ENCODE results near the gene TNP2.

DNA sequence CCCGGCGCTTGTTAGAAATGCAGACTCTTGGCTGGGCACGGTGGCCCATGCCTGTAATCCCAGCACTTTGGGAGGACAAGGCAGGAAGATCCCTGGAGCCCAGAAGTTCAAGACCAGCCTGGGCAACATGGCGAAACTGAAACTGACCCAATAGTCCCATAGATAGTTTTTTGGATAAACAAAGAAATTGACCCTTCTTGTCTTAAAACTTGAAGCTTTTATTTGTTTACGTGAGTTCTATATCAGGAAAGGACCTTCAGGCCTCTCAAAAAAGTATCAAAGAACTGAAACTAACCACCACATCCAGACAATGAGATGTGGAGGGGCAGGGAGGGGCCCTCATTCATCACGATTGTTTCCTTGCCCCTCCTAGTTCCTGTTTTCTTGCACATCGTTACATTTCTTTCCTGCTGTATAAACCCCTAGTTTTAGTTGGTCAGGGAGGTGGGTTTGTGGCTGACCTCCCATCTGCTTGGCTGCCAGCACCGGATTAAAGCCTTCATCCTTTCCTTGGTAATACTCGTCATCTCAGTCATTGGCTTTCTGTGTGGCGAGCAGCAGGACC, 42.0 kb upstream of the TNP2 start:
- no peak for TF ChIP-seq EZH2 (IDR thresholded peaks at IDR 0.05; ENCODE audit: borderline replicate concordance, low read length)
- TF ChIP-seq, protein P1, sequence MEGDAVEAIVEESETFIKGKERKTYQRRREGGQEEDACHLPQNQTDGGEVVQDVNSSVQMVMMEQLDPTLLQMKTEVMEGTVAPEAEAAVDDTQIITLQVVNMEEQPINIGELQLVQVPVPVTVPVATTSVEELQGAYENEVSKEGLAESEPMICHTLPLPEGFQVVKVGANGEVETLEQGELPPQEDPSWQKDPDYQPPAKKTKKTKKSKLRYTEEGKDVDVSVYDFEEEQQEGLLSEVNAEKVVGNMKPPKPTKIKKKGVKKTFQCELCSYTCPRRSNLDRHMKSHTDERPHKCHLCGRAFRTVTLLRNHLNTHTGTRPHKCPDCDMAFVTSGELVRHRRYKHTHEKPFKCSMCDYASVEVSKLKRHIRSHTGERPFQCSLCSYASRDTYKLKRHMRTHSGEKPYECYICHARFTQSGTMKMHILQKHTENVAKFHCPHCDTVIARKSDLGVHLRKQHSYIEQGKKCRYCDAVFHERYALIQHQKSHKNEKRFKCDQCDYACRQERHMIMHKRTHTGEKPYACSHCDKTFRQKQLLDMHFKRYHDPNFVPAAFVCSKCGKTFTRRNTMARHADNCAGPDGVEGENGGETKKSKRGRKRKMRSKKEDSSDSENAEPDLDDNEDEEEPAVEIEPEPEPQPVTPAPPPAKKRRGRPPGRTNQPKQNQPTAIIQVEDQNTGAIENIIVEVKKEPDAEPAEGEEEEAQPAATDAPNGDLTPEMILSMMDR (IDR thresholded peaks at IDR 0.05; ENCODE audit: low read length), result no peak
